GM12878 (cell line): ENCODE results near the gene SIM2. TPM values are rescaled to one million over a fixed set of nuclear protein-coding genes. Genes with fewer than 3 reads are reported as not detected.

ENCODE experiments used
- ATAC-seq: fragments of 200-7000 bp; cut with Tn5 transposase; 3 replicates; pipeline ENCODE4 v1.9.1; 2020; ENCODE audit warnings: mild to moderate bottlenecking, moderate library complexity
- BruUV-seq: library from RNA; stranded (reverse); fragments of 400-500 nt; replicated peaks from 2 replicates; lab custom pipeline; 2021; lab: Mats Ljungman, UMichigan
- CTCF ChIA-PET: fragments of 300-600 bp; sonication (Branson Sonifier 250); formaldehyde crosslinking; extraction: SDS; loops from one replicate; lab custom pipeline; 2021; ENCODE audit warnings: inconsistent platforms; lab: Yijun Ruan, JAX
- POLR2A ChIA-PET: fragments of 350-600 bp; formaldehyde crosslinking; extraction: SDS; loops from one replicate; lab custom pipeline; 2021; ENCODE audit warnings: inconsistent platforms; lab: Charles Lee
- RAD21 ChIA-PET: fragments of 300-600 bp; sonication (Branson Sonifier 250); formaldehyde crosslinking; loops from one replicate; lab custom pipeline; 2023; ENCODE audit warnings: antibody characterized with exemption; ENCODE audit not compliant: unreplicated experiment; lab: Charles Lee
- SMC1A ChIA-PET: fragments of 300-600 bp; sonication (Branson Sonifier 250); formaldehyde crosslinking; loops from one replicate; lab custom pipeline; 2023; ENCODE audit not compliant: unreplicated experiment, uncharacterized antibody; lab: Charles Lee
- DNase-seq: peaks from one replicate; pipeline ENCODE4 v3.0.0-alpha.2; 2011; ENCODE audit warnings: low read depth, low spot score
- FAIRE-seq: peaks from 3 replicates; lab custom pipeline; 2011; peaks lifted over from hg19 to GRCh38; lab: Jason Lieb, UNC
- H2AFZ ChIP-seq: 2 replicates; pipeline ENCODE4 v1.6.0; 2011; ENCODE audit warnings: low read depth, low read length, control low read depth; ENCODE audit not compliant: control insufficient read depth
- H3K27ac ChIP-seq: 2 replicates; pipeline ENCODE4 v1.5.1; 2011; ENCODE audit warnings: control low read depth; ENCODE audit not compliant: control insufficient read depth, insufficient read depth
- H3K27me3 ChIP-seq, 2 experiments: replicated peaks in 1 of 2; 2 replicates each; pipeline versions ENCODE4 v1.6.0 to v1.6.1; 2011; ENCODE audit warnings: low read length in 1 of 2; ENCODE audit not compliant: control insufficient read depth in 2 of 2, insufficient read depth in 2 of 2
- H3K36me3 ChIP-seq, 2 experiments: 2 replicates each; pipeline ENCODE4 v1.5.1; 2011; ENCODE audit warnings: low read length in 1 of 2; ENCODE audit not compliant: control insufficient read depth in 2 of 2, insufficient read depth in 2 of 2
- H3K4me1 ChIP-seq: 2 replicates; pipeline ENCODE4 v1.6.1; 2011; ENCODE audit warnings: mild to moderate bottlenecking, low read length, moderate library complexity, mixed read lengths; ENCODE audit not compliant: control insufficient read depth, insufficient read depth
- H3K4me2 ChIP-seq: 2 replicates; pipeline ENCODE4 v1.6.0; 2011; ENCODE audit warnings: control low read depth; ENCODE audit not compliant: control insufficient read depth, insufficient read depth
- H3K4me3 ChIP-seq: fragments of 200-600 bp; sonication (generic); 2 replicates; pipeline ENCODE4 v1.5.1; 2016
- H3K79me2 ChIP-seq: 2 replicates; pipeline ENCODE4 v1.6.0; 2011; ENCODE audit warnings: low read length; ENCODE audit not compliant: control insufficient read depth, insufficient read depth
- H3K9ac ChIP-seq: 2 replicates; pipeline ENCODE4 v1.8.0; 2011; ENCODE audit warnings: low read length, control low read depth, mixed read lengths; ENCODE audit not compliant: control insufficient read depth, insufficient read depth
- H3K9me3 ChIP-seq: replicated peaks from 3 replicates; pipeline ENCODE4 v1.5.1; 2011; ENCODE audit warnings: mild to moderate bottlenecking, low read length; ENCODE audit not compliant: control insufficient read depth, insufficient read depth
- H4K20me1 ChIP-seq: 2 replicates; pipeline ENCODE4 v1.6.0; 2011; ENCODE audit not compliant: control insufficient read depth, insufficient read depth
- ATF7 ChIP-seq: fragments of 450-650 bp; IDR thresholded peaks from 2 replicates; pipeline ENCODE4 v1.6.1; 2016; ENCODE audit warnings: low read depth, mild to moderate bottlenecking
- CREB1 ChIP-seq: IDR thresholded peaks from 2 replicates; pipeline ENCODE4 v1.6.1; 2012; ENCODE audit warnings: low read depth, mild to moderate bottlenecking, inconsistent platforms
- MEF2A ChIP-seq: IDR thresholded peaks from 2 replicates; pipeline ENCODE4 v1.6.1; 2011; ENCODE audit warnings: low read depth, mild to moderate bottlenecking, low read length, moderate library complexity; ENCODE audit not compliant: insufficient read depth
- POLR2AphosphoS5 ChIP-seq: IDR thresholded peaks from 2 replicates; pipeline ENCODE4 v1.6.1; 2011; ENCODE audit warnings: mild to moderate bottlenecking, low read length, inconsistent platforms
- RAD21 ChIP-seq: IDR thresholded peaks from 2 replicates; pipeline ENCODE4 v1.6.1; 2011; ENCODE audit warnings: mild to moderate bottlenecking, low read depth, low read length, moderate library complexity; ENCODE audit not compliant: insufficient read depth
- ZNF207 ChIP-seq: fragments of 450-650 bp; IDR thresholded peaks from 2 replicates; pipeline ENCODE4 v1.6.1; 2014; ENCODE audit warnings: antibody characterized with exemption, mild to moderate bottlenecking, borderline replicate concordance
- WGBS: methylation state at CpG from one replicate; pipeline ENCODE4 v1.1.6; 2016; ENCODE audit warnings: low lambda C conversion rate; ENCODE audit not compliant: insufficient replicate concordance, insufficient coverage; ENCODE audit errors: missing lambda C conversion rate; 5-methylcytosine and 5-hydroxymethylcytosine counted together
- in situ Hi-C: fragments of 300-500 bp; cut with MboI; formaldehyde crosslinking; loops from 9 replicates; pipeline ENCODE4 v1.14.3; 2018; ENCODE audit warnings: mixed read lengths
- intact Hi-C: fragments of 100-400 bp; cut with micrococcal nuclease; formaldehyde crosslinking; loops from one replicate; pipeline ENCODE4 v1.14.2; 2022; ENCODE audit not compliant: unreplicated experiment
- polyA plus RNA-seq, 11 experiments: library from polyadenylated mRNA; depleted of rRNA in 4 of 11; unstranded in 6 of 11; stranded (reverse) in 5 of 11; fragments of >200 nt; fragmentation: Nextera tagmentation in 4 of 11; fragmentation: Illumina TruSeq in 1 of 11; extraction: Ambion mirVana in 4 of 11; extraction: Trizol in 1 of 11; gene quantifications; 1 replicate in 1 of 11; 2 replicates in 10 of 11; pipeline versions ENCODE4 v1.2.1 to v1.2.3, GENCODE V29; 2011 to 2016; ENCODE audit warnings: inconsistent platforms in 2 of 11, missing spikeins in 2 of 11, low read depth in 1 of 11
- total RNA-seq, 4 experiments: library from RNA; depleted of rRNA in 3 of 4; stranded (reverse); fragments of >200 nt in 3 of 4; fragmentation: Illumina TruSeq in 1 of 4; extraction: Trizol in 1 of 4; gene quantifications; 2 replicates each; pipeline versions ENCODE4 v1.2.1 to v1.2.3, GENCODE V29; 2013 to 2021

The SIM2 gene
- total and polyA plus RNA-seq, 10 of the 15 experiments (the other 5 are each of a cell fraction or from before 2014, with no cell fraction given) = 0.02 to 0.15 (median 0.05) TPM; not detected in 7

DNA sequence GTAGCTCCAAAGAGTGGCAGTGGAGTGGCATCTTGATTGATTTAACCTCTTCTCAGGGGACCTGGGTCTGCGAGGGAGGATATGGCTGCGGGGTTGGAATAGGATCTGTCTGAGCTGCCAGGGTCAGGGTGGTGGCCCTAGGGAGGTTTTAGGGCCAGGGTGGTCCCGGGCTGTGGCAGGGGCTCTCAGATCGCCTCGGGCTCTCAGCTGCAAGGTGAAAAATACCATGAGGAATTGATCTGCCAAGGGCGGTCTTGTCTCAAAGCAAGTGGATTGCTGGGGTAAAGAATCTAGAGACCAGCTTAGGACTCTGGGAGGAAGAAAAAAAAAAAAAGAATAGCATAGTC lies 3.7 kb downstream of the SIM2 start:
- H3K27ac ChIP-seq = no peak overlapping the region
- SMC1A ChIA-PET = no interaction called here
- H3K79me2 ChIP-seq = no peaks in the 10 kb centered on the region
- H3K4me2 ChIP-seq = no peak overlapping the region
- DNase-seq (no peak), ATAC-seq (no peak), FAIRE-seq (no peak)
- RAD21 ChIA-PET = no interaction called here
- CTCF ChIA-PET = no interaction called here
- intact Hi-C loops = no loop called here
- H3K4me3 ChIP-seq = no peak overlapping the region
- POLR2A ChIA-PET = no interaction called here
- H3K27me3 ChIP-seq = peaks cover 29 to 39% of the 10 kb centered on the region in 2 experiments
- no peak overlapping the region for H2AFZ ChIP-seq
- H3K9me3 ChIP-seq = no peaks in the 10 kb centered on the region
- TF ChIP-seq RAD21 = no peak
- TF ChIP-seq MEF2A = no peak
- no peak for TF ChIP-seq ATF7
- no peak for TF ChIP-seq POLR2AphosphoS5
- in situ Hi-C loops = no loop called here
- 27% methylated on average over 6 of the region's 6 CpGs for WGBS
- H3K9ac ChIP-seq = no peak overlapping the region
- no peaks in the 10 kb centered on the region for H3K4me1 ChIP-seq
- no peaks in the 10 kb centered on the region for H3K36me3 ChIP-seq
- no TSS peak for BruUV-seq
- no peaks in the 10 kb centered on the region for H4K20me1 ChIP-seq

DNA sequence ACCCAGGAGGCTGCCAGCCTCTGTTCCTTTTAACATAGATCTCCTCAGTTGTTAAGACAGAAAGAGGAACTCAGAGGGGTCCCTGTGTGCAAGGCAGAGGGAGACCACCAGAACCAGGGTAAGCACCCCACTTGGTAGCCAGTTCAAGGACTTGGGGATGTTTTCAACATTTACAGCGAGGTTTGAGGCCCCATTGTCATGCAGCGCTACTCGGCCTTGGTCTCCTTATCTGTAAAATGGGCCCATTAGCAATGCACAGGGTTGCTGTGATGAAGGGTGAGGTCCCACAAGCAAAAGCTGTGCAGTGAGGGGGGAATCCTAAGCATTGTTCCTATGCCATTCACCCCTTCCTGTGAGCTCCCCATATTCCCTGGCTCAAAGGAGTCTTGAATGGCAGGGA lies 4.2 kb downstream of the SIM2 start:
- Histone ChIP-seq H3K4me1 (no peaks in the 10 kb centered on the region), H3K9ac (no peak overlapping the region), H3K9me3 (no peaks in the 10 kb centered on the region), H3K79me2 (no peaks in the 10 kb centered on the region), H3K27ac (no peak overlapping the region), H3K4me3 (no peak overlapping the region), H4K20me1 (no peaks in the 10 kb centered on the region), H3K4me2 (no peak overlapping the region), H3K36me3 (no peaks in the 10 kb centered on the region), H3K27me3 (peaks cover 28 to 37% of the 10 kb centered on the region in 2 experiments), H2AFZ (no peak overlapping the region)
- FAIRE-seq (no peak), ATAC-seq (no peak), DNase-seq (no peak)
- TF ChIP-seq ZNF207 (no peak), CREB1 (no peak), RAD21 (no peak)
- ChIA-PET CTCF (no interaction called here), SMC1A (no interaction called here), POLR2A (no interaction called here), RAD21 (no interaction called here)
- WGBS = 63% methylated on average over 3 of the region's 3 CpGs
- no TSS peak for BruUV-seq
- intact Hi-C loops (no loop called here), in situ Hi-C loops (no loop called here)
